Endodermal cell (in vitro differentiated cells): ENCODE measurements around the gene GREB1. TPM values are rescaled to one million over a fixed set of nuclear protein-coding genes. Genes with fewer than 3 reads are reported as not detected.

ENCODE experiments used
- DNase-seq: peaks from one replicate; pipeline ENCODE4 v3.0.0-alpha.2; 2017
- H3K27ac ChIP-seq: 2 replicates; pipeline ENCODE4 v1.5.1; 2013; ENCODE audit warnings: mild to moderate bottlenecking, low read depth, low read length, moderate library complexity
- H3K27me3 ChIP-seq: 2 replicates; pipeline ENCODE4 v1.6.1; 2013; ENCODE audit warnings: mild to moderate bottlenecking, low read length, moderate library complexity; ENCODE audit not compliant: insufficient read depth, control insufficient read depth, poor library complexity, severe bottlenecking
- H3K36me3 ChIP-seq: 2 replicates; pipeline ENCODE4 v1.7.0; 2013; ENCODE audit warnings: mild to moderate bottlenecking, low read length, moderate library complexity; ENCODE audit not compliant: control insufficient read depth, insufficient read depth
- H3K4me1 ChIP-seq: one replicate; pipeline ENCODE4 v1.7.0; 2013; ENCODE audit warnings: low read length; ENCODE audit not compliant: control insufficient read depth, insufficient read depth
- H3K4me3 ChIP-seq: 2 replicates; pipeline ENCODE4 v1.5.1; 2013; ENCODE audit warnings: mild to moderate bottlenecking, low read length, moderate library complexity
- H3K9ac ChIP-seq: 2 replicates; pipeline ENCODE4 v1.6.1; 2013; ENCODE audit warnings: mild to moderate bottlenecking, low read length, moderate library complexity; ENCODE audit not compliant: poor library complexity, severe bottlenecking; ENCODE audit errors: extremely low read depth
- H3K9me3 ChIP-seq: 2 replicates; pipeline ENCODE4 v1.6.1; 2013; ENCODE audit warnings: mild to moderate bottlenecking, low read length, moderate library complexity; ENCODE audit not compliant: control insufficient read depth
- H3K27ac Mint-ChIP-seq: 2 replicates; pipeline ENCODE4 v1.8.0; 2020; ENCODE audit warnings: mixed read lengths
- H3K27me3 Mint-ChIP-seq: 2 replicates; pipeline ENCODE4 v1.8.0; 2021; ENCODE audit warnings: mild to moderate bottlenecking, mixed read lengths; ENCODE audit not compliant: insufficient read depth
- H3K36me3 Mint-ChIP-seq: 2 replicates; pipeline ENCODE4 v1.8.0; 2020; ENCODE audit warnings: low read depth, mixed read lengths
- H3K4me1 Mint-ChIP-seq: 2 replicates; pipeline ENCODE4 v1.8.0; 2020; ENCODE audit warnings: mixed read lengths
- H3K4me3 Mint-ChIP-seq: 2 replicates; pipeline ENCODE4 v1.8.0; 2020; ENCODE audit warnings: mild to moderate bottlenecking, moderate library complexity, mixed read lengths
- H3K9me3 Mint-ChIP-seq: 2 replicates; pipeline ENCODE4 v1.8.0; 2020; ENCODE audit warnings: mild to moderate bottlenecking, mixed read lengths
- WGBS, 2 experiments: methylation state at CpG; one replicate each; pipeline versions ENCODE4 v1.1.5 to v1.1.7; 2013; ENCODE audit warnings: missing lambda C conversion rate in 2 of 2, mixed read lengths in 1 of 2; ENCODE audit not compliant: insufficient coverage in 1 of 2, insufficient read length in 1 of 2; 5-methylcytosine and 5-hydroxymethylcytosine counted together
- total RNA-seq, 2 donors: library from RNA; stranded (reverse); fragmentation: NEBNext Ultra II Directional in 1 of 2; extraction: Animal tissue kit (Norgen Biotek cat#: 25700) in 1 of 2; gene quantifications; 2 replicates in 1 of 2; 3 replicates in 1 of 2; pipeline ENCODE4 v1.2.1, GENCODE V29; 2021
- TF ChIP-seq, protein P1 (sequence below): fragments of 200-600 bp; sonication (generic); conservative IDR thresholded peaks from 2 replicates; pipeline ENCODE4 v1.5.0; 2021; ENCODE audit warnings: antibody characterized with exemption, mild to moderate bottlenecking

Gene GREB1
- total RNA-seq, 2 donors from 2014 or later: 86.4 to 106 TPM

DNA sequence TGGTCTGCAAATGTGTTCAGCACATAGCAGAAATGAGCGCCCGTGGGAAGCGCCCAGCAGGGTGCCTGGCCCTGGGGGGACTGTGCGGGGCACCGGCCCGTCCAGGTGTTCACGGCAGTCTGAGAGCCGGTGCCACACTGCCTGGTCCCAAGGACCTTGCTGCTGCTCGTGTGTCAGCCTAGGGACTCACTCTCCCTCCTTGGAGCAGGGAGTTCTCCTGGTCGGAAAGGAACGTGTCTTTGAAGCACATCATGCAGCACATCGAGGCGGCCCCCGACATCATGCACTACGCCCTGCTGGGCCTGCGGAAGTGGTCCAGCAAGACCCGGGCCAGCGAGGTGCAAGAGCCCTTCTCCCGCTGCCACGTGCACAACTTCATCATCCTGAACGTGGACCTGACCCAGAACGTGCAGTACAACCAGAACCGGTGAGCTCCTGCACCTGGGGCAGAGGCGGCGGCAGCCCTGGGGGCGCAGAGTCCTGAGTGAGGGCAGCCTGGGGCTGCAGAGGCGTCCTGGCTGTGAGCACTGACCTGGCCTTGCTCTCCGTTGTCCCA, 100.2 kb downstream of the GREB1 start:
- Mint-ChIP-seq H3K27me3 (no peaks in the 10 kb centered on the region), H3K4me1 (no peaks in the 10 kb centered on the region), H3K27ac (no peak overlapping the region), H3K36me3 (peaks cover 83% of the 10 kb centered on the region), H3K9me3 (no peaks in the 10 kb centered on the region), H3K4me3 (no peak overlapping the region)
- Histone ChIP-seq H3K4me1 (no peaks in the 10 kb centered on the region), H3K4me3 (no peak overlapping the region), H3K27ac (no peak overlapping the region), H3K9ac (no peak overlapping the region), H3K9me3 (no peaks in the 10 kb centered on the region), H3K36me3 (peaks cover 89% of the 10 kb centered on the region), H3K27me3 (no peaks in the 10 kb centered on the region)
- no peak for DNase-seq
- 90 to 94% methylated on average over 23 to 28 of the region's 28 CpGs for WGBS, 2 experiments
- TF ChIP-seq, protein P1, sequence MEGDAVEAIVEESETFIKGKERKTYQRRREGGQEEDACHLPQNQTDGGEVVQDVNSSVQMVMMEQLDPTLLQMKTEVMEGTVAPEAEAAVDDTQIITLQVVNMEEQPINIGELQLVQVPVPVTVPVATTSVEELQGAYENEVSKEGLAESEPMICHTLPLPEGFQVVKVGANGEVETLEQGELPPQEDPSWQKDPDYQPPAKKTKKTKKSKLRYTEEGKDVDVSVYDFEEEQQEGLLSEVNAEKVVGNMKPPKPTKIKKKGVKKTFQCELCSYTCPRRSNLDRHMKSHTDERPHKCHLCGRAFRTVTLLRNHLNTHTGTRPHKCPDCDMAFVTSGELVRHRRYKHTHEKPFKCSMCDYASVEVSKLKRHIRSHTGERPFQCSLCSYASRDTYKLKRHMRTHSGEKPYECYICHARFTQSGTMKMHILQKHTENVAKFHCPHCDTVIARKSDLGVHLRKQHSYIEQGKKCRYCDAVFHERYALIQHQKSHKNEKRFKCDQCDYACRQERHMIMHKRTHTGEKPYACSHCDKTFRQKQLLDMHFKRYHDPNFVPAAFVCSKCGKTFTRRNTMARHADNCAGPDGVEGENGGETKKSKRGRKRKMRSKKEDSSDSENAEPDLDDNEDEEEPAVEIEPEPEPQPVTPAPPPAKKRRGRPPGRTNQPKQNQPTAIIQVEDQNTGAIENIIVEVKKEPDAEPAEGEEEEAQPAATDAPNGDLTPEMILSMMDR: no peak

DNA sequence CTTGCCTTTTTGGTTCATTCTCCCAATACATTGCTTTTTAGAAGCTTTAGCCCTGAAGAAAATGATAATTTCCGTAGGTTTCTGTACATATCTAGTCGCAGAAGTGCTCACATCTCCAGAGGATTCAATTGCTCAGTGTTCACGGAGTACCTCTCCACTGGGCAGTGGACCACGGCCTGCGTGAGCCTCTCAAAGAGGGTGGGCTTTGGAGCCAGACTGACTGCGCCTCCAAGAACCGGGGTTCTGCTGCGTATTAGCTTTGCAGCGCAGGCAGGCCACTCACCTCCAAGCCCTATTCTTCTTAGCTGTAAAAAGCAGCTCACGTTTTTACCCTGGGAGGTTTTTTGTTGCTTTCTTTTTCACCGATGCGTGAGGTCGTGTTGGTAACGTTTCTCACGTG, 100.7 kb downstream of the GREB1 start:
- Histone ChIP-seq H3K4me3 (no peak overlapping the region), H3K27me3 (no peaks in the 10 kb centered on the region), H3K36me3 (peaks cover 88% of the 10 kb centered on the region), H3K4me1 (no peaks in the 10 kb centered on the region), H3K9ac (no peak overlapping the region), H3K9me3 (no peaks in the 10 kb centered on the region), H3K27ac (no peak overlapping the region)
- H3K9me3 Mint-ChIP-seq: no peaks in the 10 kb centered on the region
- no peaks in the 10 kb centered on the region for H3K27me3 Mint-ChIP-seq
- no peak for DNase-seq
- no peak overlapping the region for H3K27ac Mint-ChIP-seq
- H3K4me3 Mint-ChIP-seq: no peak overlapping the region
- H3K4me1 Mint-ChIP-seq: no peaks in the 10 kb centered on the region
- 90 to 91% methylated on average over 7 to 15 of the region's 15 CpGs for WGBS, 2 experiments
- TF ChIP-seq, protein P1: no peak
- peaks cover 82% of the 10 kb centered on the region for H3K36me3 Mint-ChIP-seq

DNA sequence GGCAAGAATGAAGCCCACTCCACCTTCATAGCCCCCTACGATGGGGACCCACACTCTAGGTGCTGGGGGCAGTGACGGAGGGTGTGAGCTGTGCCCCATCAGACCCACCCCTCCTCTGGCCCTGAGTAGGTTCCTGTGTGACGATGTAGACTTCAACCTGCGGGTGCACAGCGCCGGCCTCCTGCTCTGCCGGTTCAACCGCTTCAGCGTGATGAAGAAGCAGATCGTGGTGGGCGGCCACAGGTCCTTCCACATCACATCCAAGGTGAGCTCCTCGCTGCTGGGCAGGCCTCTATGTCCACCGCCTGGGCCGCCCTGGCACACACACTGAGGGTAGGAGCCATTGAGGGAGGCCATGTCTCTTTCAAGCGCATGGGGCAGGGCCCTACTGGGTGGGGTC, 101.3 kb downstream of the GREB1 start:
- no peak overlapping the region for H3K9ac ChIP-seq
- no peak overlapping the region for H3K4me3 ChIP-seq
- Mint-ChIP-seq H3K27me3 (no peaks in the 10 kb centered on the region), H3K36me3 (peaks cover 82% of the 10 kb centered on the region), H3K27ac (no peak overlapping the region), H3K4me1 (no peaks in the 10 kb centered on the region), H3K4me3 (no peak overlapping the region), H3K9me3 (no peaks in the 10 kb centered on the region)
- H3K36me3 ChIP-seq: peaks cover 88% of the 10 kb centered on the region
- TF ChIP-seq, protein P1: no peak
- H3K27me3 ChIP-seq: no peaks in the 10 kb centered on the region
- H3K9me3 ChIP-seq: no peaks in the 10 kb centered on the region
- no peaks in the 10 kb centered on the region for H3K4me1 ChIP-seq
- DNase-seq: no peak
- no peak overlapping the region for H3K27ac ChIP-seq
- 97% methylated on average over 15 of the region's 15 CpGs; no CpG with 5 or more reads in 1 of the 2 experiments for WGBS, 2 experiments
